H1 (cell line): ENCODE results near the gene CCDC138.

ENCODE experiments used
- CBX8 ChIP-seq: fragments of 300-800, 300-1000 bp; sonication (generic); IDR thresholded peaks from 2 replicates; pipeline ENCODE4 v1.7.1; 2016; ENCODE audit warnings: low read depth, low read length, borderline replicate concordance
- EZH2 ChIP-seq: fragments of 200-600 bp; sonication (generic); IDR thresholded peaks from 2 replicates; pipeline ENCODE4 v1.7.1; 2012; ENCODE audit warnings: low read depth, mild to moderate bottlenecking, moderate library complexity, low read length, inconsistent platforms; ENCODE audit not compliant: severe bottlenecking
- JUN ChIP-seq: IDR thresholded peaks from 2 replicates; pipeline ENCODE4 v1.6.1; 2011; ENCODE audit warnings: low read depth, mild to moderate bottlenecking, improper control_type of control experiment, low read length
- POLR2A ChIP-seq, 2 experiments: IDR thresholded peaks; 1 replicate in 1 of 2; 2 replicates in 1 of 2; pipeline ENCODE4 v1.6.1; 2011; ENCODE audit warnings: low read depth in 2 of 2, low read length in 2 of 2, mild to moderate bottlenecking in 2 of 2; ENCODE audit errors: control extremely low read depth in 1 of 2
- YY1 ChIP-seq: IDR thresholded peaks from 2 replicates; pipeline ENCODE4 v1.6.1; 2011; ENCODE audit warnings: low read depth, mild to moderate bottlenecking, low read length
- TF ChIP-seq, protein P1 (sequence below), 3 experiments: IDR thresholded peaks; 1 replicate in 2 of 3; 2 replicates in 1 of 3; pipeline versions ENCODE4 v1.5.1 to v1.6.1; 2011; ENCODE audit warnings: low read length in 3 of 3, mild to moderate bottlenecking in 3 of 3, inconsistent platforms in 2 of 3, low read depth in 1 of 3, moderate library complexity in 1 of 3; ENCODE audit not compliant: insufficient read depth in 1 of 3; ENCODE audit errors: control extremely low read depth in 1 of 3

DNA sequence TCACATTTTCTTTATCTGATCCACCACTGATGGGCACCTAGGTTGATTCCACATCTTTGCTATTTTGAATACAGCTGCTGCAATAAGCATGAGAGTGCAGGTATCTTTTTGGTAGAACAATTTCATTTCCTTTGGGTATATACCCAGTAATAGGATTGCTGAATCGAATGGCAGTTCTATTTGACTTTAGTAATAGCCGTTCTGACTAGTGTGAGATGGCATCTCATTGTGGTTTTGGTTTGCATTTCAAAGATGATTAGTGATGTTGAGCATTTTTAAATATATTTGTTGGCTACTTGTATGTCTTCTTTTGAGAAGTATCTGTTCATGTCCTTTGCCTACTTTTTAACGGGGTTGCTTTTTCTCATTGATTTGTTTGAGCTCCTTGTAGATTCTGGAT lies 72.3 kb downstream of the CCDC138 start:
- TF ChIP-seq YY1: no peak
- TF ChIP-seq JUN: no peak
- no peak for TF ChIP-seq CBX8
- TF ChIP-seq, protein P1, sequence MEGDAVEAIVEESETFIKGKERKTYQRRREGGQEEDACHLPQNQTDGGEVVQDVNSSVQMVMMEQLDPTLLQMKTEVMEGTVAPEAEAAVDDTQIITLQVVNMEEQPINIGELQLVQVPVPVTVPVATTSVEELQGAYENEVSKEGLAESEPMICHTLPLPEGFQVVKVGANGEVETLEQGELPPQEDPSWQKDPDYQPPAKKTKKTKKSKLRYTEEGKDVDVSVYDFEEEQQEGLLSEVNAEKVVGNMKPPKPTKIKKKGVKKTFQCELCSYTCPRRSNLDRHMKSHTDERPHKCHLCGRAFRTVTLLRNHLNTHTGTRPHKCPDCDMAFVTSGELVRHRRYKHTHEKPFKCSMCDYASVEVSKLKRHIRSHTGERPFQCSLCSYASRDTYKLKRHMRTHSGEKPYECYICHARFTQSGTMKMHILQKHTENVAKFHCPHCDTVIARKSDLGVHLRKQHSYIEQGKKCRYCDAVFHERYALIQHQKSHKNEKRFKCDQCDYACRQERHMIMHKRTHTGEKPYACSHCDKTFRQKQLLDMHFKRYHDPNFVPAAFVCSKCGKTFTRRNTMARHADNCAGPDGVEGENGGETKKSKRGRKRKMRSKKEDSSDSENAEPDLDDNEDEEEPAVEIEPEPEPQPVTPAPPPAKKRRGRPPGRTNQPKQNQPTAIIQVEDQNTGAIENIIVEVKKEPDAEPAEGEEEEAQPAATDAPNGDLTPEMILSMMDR (IDR thresholded peaks at IDR 0.05; ENCODE audit: control extremely low read depth in 1 of 3, insufficient read depth in 1 of 3, low read depth in 1 of 3, low read length in 3 of 3): no peak
- no peak for TF ChIP-seq POLR2A (IDR thresholded peaks at IDR 0.05; ENCODE audit: control extremely low read depth in 1 of 2, low read depth in 2 of 2, low read length in 2 of 2)
- no peak for TF ChIP-seq EZH2
